ENCODE results near the gene SIGLEC11.

- TF ChIP-seq POLR2A (IDR thresholded peaks at IDR 0.05) = no peak
- TF ChIP-seq CTCF (IDR thresholded peaks at IDR 0.05) = no peak
Observed at GRCh38 chr19:49932041-49932451, 28.9 kb downstream of the SIGLEC11 start.

Data from adrenal gland (tissue), 5 donors.